Vagina (tissue), 2 donors: Measurements from ENCODE around the gene UCP3. TPM values are rescaled to one million over a fixed set of nuclear protein-coding genes. Genes with fewer than 3 reads are reported as not detected.
A peak's percentile ranks its signal among the peaks of the same experiment; 100 is the strongest.

Source experiments
- DNase-seq, 2 donors: peaks; one replicate each; pipeline ENCODE4 v3.0.0-alpha.2; 2017; ENCODE audit errors: extremely low spot score in 2 of 2
- H3K27ac ChIP-seq: fragments of 200-600 bp; sonication (generic); one replicate; pipeline ENCODE4 v1.5.1; 2019
- H3K27me3 ChIP-seq: fragments of 200-600 bp; sonication (generic); one replicate; pipeline ENCODE4 v1.5.1; 2019
- H3K36me3 ChIP-seq, 2 donors: fragments of 200-600 bp; sonication (generic); one replicate each; pipeline ENCODE4 v1.5.1; 2017 to 2019
- H3K4me1 ChIP-seq: fragments of 200-600 bp; sonication (generic); one replicate; pipeline ENCODE4 v1.5.1; 2019
- H3K4me3 ChIP-seq, 2 donors: fragments of 200-600 bp; sonication (generic); 1 replicate in 1 of 2; 2 replicates in 1 of 2; pipeline ENCODE4 v1.5.1; 2016 to 2019
- H3K9me3 ChIP-seq: fragments of 200-600 bp; sonication (generic); one replicate; pipeline ENCODE4 v1.5.1; 2019
- CTCF ChIP-seq, 3 experiments: fragments of 450-650 bp in 2 of 3; fragments of 200-600 bp in 1 of 3; sonication (generic) in 1 of 3; IDR thresholded peaks; one replicate each; pipeline ENCODE4 v1.5.1; 2017 to 2019; ENCODE audit warnings: antibody characterized with exemption in 3 of 3, mild to moderate bottlenecking in 2 of 3, moderate library complexity in 2 of 3
- POLR2A ChIP-seq, 2 donors: fragments of 450-650 bp; IDR thresholded peaks; one replicate each; pipeline ENCODE4 v1.6.1; 2017; ENCODE audit warnings: antibody characterized with exemption in 2 of 2, mild to moderate bottlenecking in 2 of 2, moderate library complexity in 2 of 2
- POLR2AphosphoS5 ChIP-seq, 2 donors: sonication (generic); formaldehyde crosslinking; IDR thresholded peaks; one replicate each; pipeline ENCODE4 v1.9.0; 2017; ENCODE audit warnings: antibody characterized with exemption in 2 of 2, mild to moderate bottlenecking in 2 of 2, low read depth in 1 of 2; ENCODE audit not compliant: insufficient read depth in 1 of 2
- intact Hi-C: fragments of 100-400 bp; cut with DNase I; formaldehyde crosslinking; loops from one replicate; pipeline ENCODE4 v1.15.1; 2023
- total RNA-seq: library from RNA; depleted of rRNA; stranded (reverse); fragments of >200 nt; gene quantifications from one replicate; pipeline ENCODE4 v1.2.3, GENCODE V29; 2016

The UCP3 gene
- total RNA-seq, 1 donor from 2014 or later: 1.2 TPM

DNA sequence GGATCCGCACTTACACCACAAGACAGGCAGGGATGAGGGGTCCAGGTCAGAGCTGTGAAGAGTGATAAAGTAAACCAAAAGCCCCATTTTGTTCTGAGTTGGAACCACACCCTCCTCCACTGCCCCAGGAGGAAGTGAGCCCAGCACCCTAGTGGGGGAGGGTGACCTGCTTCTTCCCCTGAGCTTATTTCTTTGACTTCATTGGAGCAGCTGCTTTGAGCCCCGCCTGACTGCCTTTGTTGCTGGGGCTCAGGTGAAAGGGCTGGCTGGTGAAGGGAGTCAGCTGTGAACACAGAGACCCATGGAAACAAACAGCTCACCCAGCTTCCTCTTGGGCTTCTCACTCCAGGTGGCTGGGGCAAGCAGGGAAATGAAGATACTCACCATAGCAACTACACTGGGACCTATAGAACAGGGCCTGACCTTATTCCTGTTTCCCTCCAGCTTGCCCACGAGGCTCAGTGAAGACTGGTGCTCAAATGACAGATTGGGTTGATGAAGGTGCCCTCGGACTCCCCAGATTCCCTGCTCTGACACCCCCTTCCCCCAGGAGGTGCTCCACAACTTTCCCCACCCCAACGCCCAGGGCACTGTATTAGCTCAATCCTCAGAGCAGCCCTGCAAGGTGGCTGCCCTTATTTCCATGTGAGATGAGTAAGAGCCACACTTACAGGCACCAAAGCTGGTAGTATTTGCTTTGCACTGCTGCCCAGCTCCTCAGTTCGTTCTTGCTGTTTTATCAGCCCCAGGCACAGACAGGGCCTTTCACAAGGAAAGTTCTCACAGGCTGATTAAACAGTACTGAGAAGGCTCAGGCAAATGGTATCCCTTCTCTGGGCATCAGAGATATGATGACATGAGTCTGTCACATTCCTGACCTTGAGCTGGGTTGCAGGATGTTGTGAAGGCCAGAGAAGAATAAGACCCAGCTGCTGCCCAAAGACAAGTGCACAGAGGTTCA is 28.6 kb downstream of the UCP3 start:
- H3K9me3 ChIP-seq: no peaks in the 10 kb centered on the region
- no peak for DNase-seq
- no peak overlapping the region for H3K27ac ChIP-seq
- H3K4me3 ChIP-seq: peak overlapping the region in 1 of 2 donors; percentile 60
- H3K4me1 ChIP-seq: peaks cover 17% of the 10 kb centered on the region
- TF ChIP-seq POLR2AphosphoS5 (IDR thresholded peaks at IDR 0.05; ENCODE audit: insufficient read depth in 1 of 2, low read depth in 1 of 2): peak in 1 of 2 donors; percentile 23
- no peak for TF ChIP-seq CTCF (IDR thresholded peaks at IDR 0.05)
- intact Hi-C loops: no loop called here
- no peaks in the 10 kb centered on the region for H3K36me3 ChIP-seq
- no peaks in the 10 kb centered on the region for H3K27me3 ChIP-seq

DNA sequence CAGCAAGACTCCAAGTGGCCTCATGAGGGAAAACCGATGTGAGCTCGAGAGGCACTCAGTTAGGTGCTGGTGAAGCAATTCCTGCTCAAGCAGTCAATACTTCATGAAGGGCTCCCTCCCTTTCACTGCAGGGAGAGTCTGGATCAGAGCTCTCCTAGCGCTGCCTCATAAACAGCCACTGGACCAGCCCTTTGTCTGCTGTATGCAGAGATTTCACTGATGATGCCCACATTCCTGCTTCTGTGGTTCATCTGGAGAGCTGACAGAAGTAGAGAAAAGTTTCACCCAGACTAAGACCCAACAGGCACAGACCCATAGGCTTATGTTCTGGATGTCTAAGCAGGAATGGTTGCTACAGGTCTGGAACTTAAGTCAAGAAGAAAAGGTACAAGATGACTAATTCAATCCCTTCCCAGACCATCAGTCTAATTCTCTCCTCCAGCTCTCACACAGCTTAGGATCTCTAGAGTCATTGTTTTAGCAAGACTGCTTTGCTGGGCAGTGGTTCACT is 30.3 kb downstream of the UCP3 start:
- intact Hi-C loops: loop anchor here (5.0 kb wide), 1 partner anchor 691 kb away; no protein-coding TSS in a partner anchor
- DNase-seq: peak in 1 of 2 donors; percentile 14
- Histone ChIP-seq H3K27ac (no peak overlapping the region), H3K4me3 (no peak overlapping the region), H3K9me3 (no peaks in the 10 kb centered on the region), H3K36me3 (no peaks in the 10 kb centered on the region), H3K4me1 (peaks cover 21% of the 10 kb centered on the region), H3K27me3 (no peaks in the 10 kb centered on the region)
- TF ChIP-seq POLR2A (IDR thresholded peaks at IDR 0.05) (no peak), POLR2AphosphoS5 (IDR thresholded peaks at IDR 0.05; ENCODE audit: insufficient read depth in 1 of 2, low read depth in 1 of 2) (no peak), CTCF (IDR thresholded peaks at IDR 0.05) (no peak)

DNA sequence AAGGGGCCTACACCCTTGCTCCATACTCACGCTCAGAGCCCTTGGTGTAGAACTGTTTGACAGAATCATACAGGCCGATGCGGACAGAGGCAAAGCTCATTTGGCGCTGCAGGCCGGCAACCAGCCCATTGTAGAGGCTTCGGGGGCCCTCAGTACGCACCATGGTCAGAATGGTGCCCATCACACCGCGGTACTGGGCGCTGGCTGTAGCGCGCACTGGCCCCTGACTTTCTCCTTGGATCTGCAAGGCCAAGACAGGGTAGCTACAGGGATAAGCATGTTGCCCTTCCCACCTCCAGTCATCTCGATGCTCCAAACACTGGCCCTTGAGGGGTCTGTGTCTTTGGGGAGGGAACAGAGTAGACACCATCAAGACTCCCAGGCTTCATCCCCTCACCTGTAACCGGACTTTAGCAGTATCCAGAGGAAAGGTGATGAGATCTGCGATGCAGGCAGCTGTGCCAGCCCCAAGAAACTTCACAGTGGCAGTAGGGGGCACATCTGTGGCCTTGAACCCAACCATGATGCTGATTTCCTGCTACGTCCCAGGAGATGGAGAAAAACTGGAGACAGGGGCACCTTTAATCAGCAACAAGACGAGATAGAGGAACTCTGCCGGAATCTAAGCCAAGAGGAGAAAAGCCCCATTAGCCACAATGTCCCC is 30.9 kb downstream of the UCP3 start:
- DNase-seq: no peak
- no peak overlapping the region for H3K27ac ChIP-seq
- no peak overlapping the region for H3K4me3 ChIP-seq
- intact Hi-C loops: loop anchor here (5.0 kb wide), 1 partner anchor 691 kb away; no protein-coding TSS in a partner anchor
- no peak for TF ChIP-seq POLR2AphosphoS5 (IDR thresholded peaks at IDR 0.05; ENCODE audit: insufficient read depth in 1 of 2, low read depth in 1 of 2)
- no peak for TF ChIP-seq CTCF (IDR thresholded peaks at IDR 0.05)
- TF ChIP-seq POLR2A (IDR thresholded peaks at IDR 0.05): no peak
- peaks cover 24% of the 10 kb centered on the region for H3K4me1 ChIP-seq
- no peaks in the 10 kb centered on the region for H3K27me3 ChIP-seq
- no peaks in the 10 kb centered on the region for H3K36me3 ChIP-seq
- no peaks in the 10 kb centered on the region for H3K9me3 ChIP-seq

DNA sequence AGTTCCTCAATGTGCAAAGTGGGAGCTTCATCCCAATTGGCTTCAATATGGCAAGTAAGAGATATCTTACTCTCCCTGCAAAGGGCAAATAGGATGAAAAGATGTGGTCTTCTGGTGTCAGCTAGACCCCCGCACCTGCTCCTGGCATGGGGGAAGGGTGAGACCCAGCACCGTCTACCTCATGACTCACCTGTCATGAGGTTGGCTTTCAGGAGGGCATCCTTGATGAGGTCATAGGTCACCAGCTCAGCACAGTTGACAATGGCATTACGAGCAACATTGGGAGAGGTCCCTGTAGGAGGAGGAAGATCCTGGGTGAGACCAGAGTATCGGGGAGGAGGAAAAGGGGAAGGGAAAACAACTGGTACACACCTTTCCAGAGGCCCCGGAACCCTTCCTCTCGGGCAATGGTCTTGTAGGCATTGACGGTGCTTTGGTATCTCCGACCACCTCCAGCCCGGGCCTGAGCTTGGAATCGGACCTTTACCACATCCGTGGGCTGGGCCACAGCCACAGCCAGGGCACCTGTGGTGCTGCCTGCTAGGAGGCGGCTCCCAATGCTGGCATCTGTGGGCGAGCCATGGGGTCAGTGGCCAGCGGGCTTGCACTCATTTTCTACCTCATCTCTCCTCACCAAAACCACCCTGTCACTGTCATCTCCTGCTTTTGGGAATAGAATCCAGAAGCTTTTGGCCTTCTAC is 32.3 kb downstream of the UCP3 start:
- Histone ChIP-seq H3K9me3 (no peaks in the 10 kb centered on the region), H3K36me3 (no peaks in the 10 kb centered on the region), H3K4me3 (no peak overlapping the region), H3K4me1 (peaks cover 15% of the 10 kb centered on the region), H3K27me3 (no peaks in the 10 kb centered on the region), H3K27ac (no peak overlapping the region)
- TF ChIP-seq POLR2A (IDR thresholded peaks at IDR 0.05): no peak
- no peak for TF ChIP-seq CTCF (IDR thresholded peaks at IDR 0.05)
- no peak for TF ChIP-seq POLR2AphosphoS5 (IDR thresholded peaks at IDR 0.05; ENCODE audit: insufficient read depth in 1 of 2, low read depth in 1 of 2)
- no peak for DNase-seq
- intact Hi-C loops: loop anchor here (5.0 kb wide), 1 partner anchor 689 kb away; no protein-coding TSS in a partner anchor
